H9 (cell line): ENCODE measurements around the gene GPR107. TPM values are rescaled to one million over a fixed set of nuclear protein-coding genes. Genes with fewer than 3 reads are reported as not detected.

Experiments used
- DNase-seq: peaks from one replicate; pipeline ENCODE4 v3.0.0-alpha.2; 2017
- H2AFZ ChIP-seq: one replicate; pipeline ENCODE4 v1.6.1; 2013; ENCODE audit warnings: mild to moderate bottlenecking, low read length, control low read depth, moderate library complexity
- H2AK5ac ChIP-seq: 2 replicates; pipeline ENCODE4 v1.6.1; 2013; ENCODE audit warnings: low read length, control low read depth, mixed read lengths; ENCODE audit not compliant: insufficient read length
- H2BK120ac ChIP-seq: one replicate; pipeline ENCODE4 v1.6.1; 2013; ENCODE audit warnings: low read depth, mild to moderate bottlenecking, low read length, control low read depth, inconsistent platforms; ENCODE audit not compliant: poor library complexity, severe bottlenecking
- H2BK12ac ChIP-seq: 2 replicates; pipeline ENCODE4 v1.6.1; 2013; ENCODE audit warnings: low read length, control low read depth, mixed read lengths, low read depth; ENCODE audit not compliant: insufficient read length
- H2BK15ac ChIP-seq: 2 replicates; pipeline ENCODE4 v1.6.1; 2013; ENCODE audit warnings: low read depth, low read length, control low read depth
- H2BK20ac ChIP-seq: one replicate; pipeline ENCODE4 v1.6.1; 2013; ENCODE audit warnings: low read depth, mild to moderate bottlenecking, low read length, control low read depth, inconsistent platforms; ENCODE audit not compliant: poor library complexity, severe bottlenecking
- H2BK5ac ChIP-seq: 2 replicates; pipeline ENCODE4 v1.6.1; 2013; ENCODE audit warnings: low read length, control low read depth, mixed read lengths; ENCODE audit not compliant: insufficient read length
- H3K14ac ChIP-seq: 2 replicates; pipeline ENCODE4 v1.6.1; 2013; ENCODE audit warnings: low read length, control low read depth; ENCODE audit not compliant: insufficient read depth
- H3K18ac ChIP-seq: 2 replicates; pipeline ENCODE4 v1.6.1; 2013; ENCODE audit warnings: low read depth, mild to moderate bottlenecking, mixed read lengths, low read length, control low read depth; ENCODE audit not compliant: insufficient read length
- H3K23ac ChIP-seq: 2 replicates; pipeline ENCODE4 v1.6.1; 2013; ENCODE audit warnings: low read length, control low read depth, mixed read lengths, low read depth; ENCODE audit not compliant: insufficient read length
- H3K23me2 ChIP-seq: 2 replicates; pipeline ENCODE4 v1.6.1; 2013; ENCODE audit warnings: low read depth, mild to moderate bottlenecking, mixed read lengths, low read length, control low read depth; ENCODE audit not compliant: insufficient read length, poor library complexity, severe bottlenecking
- H3K27ac ChIP-seq: 2 replicates; pipeline ENCODE4 v1.5.1; 2013; ENCODE audit warnings: low read length, control low read depth, mixed read lengths, low read depth; ENCODE audit not compliant: insufficient read length
- H3K27me3 ChIP-seq: 2 replicates; pipeline ENCODE4 v1.6.1; 2013; ENCODE audit warnings: low read length, control low read depth, inconsistent platforms; ENCODE audit not compliant: insufficient read depth
- H3K4ac ChIP-seq: 2 replicates; pipeline ENCODE4 v1.6.1; 2013; ENCODE audit warnings: low read depth, mild to moderate bottlenecking, control low read depth, inconsistent platforms, low read length, moderate library complexity
- H3K4me1 ChIP-seq: 2 replicates; pipeline ENCODE4 v1.6.1; 2013; ENCODE audit warnings: low read length, control low read depth, inconsistent platforms; ENCODE audit not compliant: insufficient read depth
- H3K4me2 ChIP-seq: 2 replicates; pipeline ENCODE4 v1.6.1; 2013; ENCODE audit warnings: low read length, control low read depth, mixed read lengths; ENCODE audit not compliant: insufficient read length, insufficient read depth
- H3K56ac ChIP-seq: 2 replicates; pipeline ENCODE4 v1.6.1; 2013; ENCODE audit warnings: low read depth, mild to moderate bottlenecking, mixed read lengths, low read length, control low read depth; ENCODE audit not compliant: insufficient read length
- H3K79me1 ChIP-seq: 2 replicates; pipeline ENCODE4 v1.6.1; 2013; ENCODE audit warnings: low read depth, mild to moderate bottlenecking, moderate library complexity, low read length, control low read depth, inconsistent platforms; ENCODE audit not compliant: insufficient read depth, poor library complexity, severe bottlenecking
- H3K79me2 ChIP-seq: 2 replicates; pipeline ENCODE4 v1.6.1; 2013; ENCODE audit warnings: low read length, control low read depth, inconsistent platforms; ENCODE audit not compliant: insufficient read depth
- H3K9ac ChIP-seq: 2 replicates; pipeline ENCODE4 v1.6.1; 2013; ENCODE audit warnings: low read length, control low read depth, mixed read lengths; ENCODE audit not compliant: insufficient read length; ENCODE audit errors: extremely low read depth
- H3K9me3 ChIP-seq: one replicate; pipeline ENCODE4 v1.6.1; 2013; ENCODE audit warnings: low read depth, low read length, inconsistent platforms; ENCODE audit not compliant: control insufficient read depth
- H3T11ph ChIP-seq: one replicate; pipeline ENCODE4 v1.6.1; 2013; ENCODE audit warnings: mild to moderate bottlenecking, low read length, control low read depth, inconsistent platforms
- H4K20me1 ChIP-seq: one replicate; pipeline ENCODE4 v1.6.1; 2013; ENCODE audit not compliant: control insufficient read depth, insufficient read length, insufficient read depth
- H4K5ac ChIP-seq: 2 replicates; pipeline ENCODE4 v1.6.1; 2013; ENCODE audit warnings: low read depth, mild to moderate bottlenecking, mixed read lengths, low read length, control low read depth; ENCODE audit not compliant: insufficient read length
- H4K8ac ChIP-seq: replicated peaks from 2 replicates; pipeline ENCODE4 v1.6.1; 2013; ENCODE audit warnings: low read length, control low read depth, mixed read lengths, low read depth; ENCODE audit not compliant: insufficient read length
- H4K91ac ChIP-seq: 2 replicates; pipeline ENCODE4 v1.6.1; 2013; ENCODE audit warnings: low read depth, mild to moderate bottlenecking, moderate library complexity, mixed read lengths, low read length, control low read depth; ENCODE audit not compliant: insufficient read length
- H3K27ac Mint-ChIP-seq, 3 experiments: 2 replicates in 2 of 3; 3 replicates in 1 of 3; pipeline ENCODE4 v1.8.0; 2020 to 2021; ENCODE audit warnings: mixed read lengths in 3 of 3, mild to moderate bottlenecking in 1 of 3, moderate library complexity in 1 of 3
- H3K27me3 Mint-ChIP-seq: 2 replicates; pipeline ENCODE4 v1.8.0; 2021; ENCODE audit warnings: low read depth, mild to moderate bottlenecking, moderate library complexity, mixed read lengths
- H3K36me3 Mint-ChIP-seq, 3 experiments: 2 replicates in 2 of 3; 3 replicates in 1 of 3; pipeline ENCODE4 v1.8.0; 2020 to 2021; ENCODE audit warnings: low read depth in 3 of 3, mixed read lengths in 3 of 3; ENCODE audit not compliant: insufficient read depth in 1 of 3
- H3K4me1 Mint-ChIP-seq, 2 experiments: 2 replicates each; pipeline ENCODE4 v1.8.0; 2020; ENCODE audit warnings: mixed read lengths in 2 of 2
- H3K4me3 Mint-ChIP-seq, 2 experiments: 2 replicates in 1 of 2; 3 replicates in 1 of 2; pipeline ENCODE4 v1.8.0; 2020 to 2021; ENCODE audit warnings: mild to moderate bottlenecking in 2 of 2, mixed read lengths in 2 of 2, moderate library complexity in 1 of 2
- H3K9me3 Mint-ChIP-seq, 2 experiments: 2 replicates in 1 of 2; 3 replicates in 1 of 2; pipeline ENCODE4 v1.8.0; 2020; ENCODE audit warnings: mild to moderate bottlenecking in 2 of 2, mixed read lengths in 2 of 2, moderate library complexity in 1 of 2
- WGBS: extraction: QIAGEN DNeasy Blood & Tissue Kit; methylation state at CpG from one replicate; pipeline ENCODE4 v1.1.7; 2013; ENCODE audit warnings: missing lambda C conversion rate, low lambda C conversion rate, mixed read lengths; ENCODE audit not compliant: insufficient read length; ENCODE audit errors: extremely low coverage; 5-methylcytosine and 5-hydroxymethylcytosine counted together
- total RNA-seq: library from RNA; stranded (reverse); gene quantifications from 2 replicates; pipeline ENCODE4 v1.2.1, GENCODE V29; 2021
- TF ChIP-seq, protein P1 (sequence below): fragments of 200-600 bp; sonication (generic); conservative IDR thresholded peaks from 3 replicates; pipeline ENCODE4 v1.8.0; 2021; ENCODE audit warnings: antibody characterized with exemption, mild to moderate bottlenecking

Gene GPR107
- total RNA-seq, 1 experiment from 2014 or later: 38.0 TPM

DNA sequence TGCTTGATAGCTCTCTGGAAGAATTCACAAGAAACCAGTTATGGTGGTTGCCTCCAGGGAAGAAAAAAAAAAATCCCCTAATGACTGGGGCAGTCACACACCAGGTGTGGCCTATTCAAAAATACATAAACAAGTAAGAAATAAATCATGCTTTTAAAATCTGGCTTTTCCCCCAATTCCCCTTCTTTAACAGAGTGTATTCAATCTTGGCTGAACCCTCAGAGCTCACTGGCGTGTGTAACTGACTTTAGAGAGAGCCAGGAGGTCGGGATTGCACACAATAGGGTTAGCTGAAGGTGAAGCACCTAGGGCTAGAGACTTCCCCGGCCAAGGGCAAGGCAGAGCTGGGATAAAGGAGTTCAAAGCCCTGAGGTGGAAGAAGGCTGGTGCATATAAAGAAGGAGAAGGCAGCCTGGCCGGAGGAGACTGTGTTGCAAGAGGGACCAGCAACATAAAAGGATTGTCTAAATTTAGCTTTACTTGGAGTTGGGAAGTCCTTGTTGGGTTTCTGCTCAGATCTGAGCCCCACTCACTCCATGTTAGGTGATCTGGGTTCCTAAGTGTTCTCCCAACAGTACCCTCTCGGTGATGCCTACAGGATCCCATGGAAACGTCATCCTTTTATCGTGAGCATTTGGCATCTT is 30.4 kb upstream of the GPR107 start:
- Histone ChIP-seq H3K4me1 (no peaks in the 10 kb centered on the region; the same call in 1 of the 2 replicates), H4K20me1 (no peaks in the 10 kb centered on the region)

More for the DNA sequence above, 30.4 kb upstream of the GPR107 start:
- Histone ChIP-seq H3T11ph (no peak overlapping the region), H3K79me2 (no peaks in the 10 kb centered on the region; the same call in 1 of the 2 replicates), H3K23ac (no peak overlapping the region), H2BK20ac (no peak overlapping the region), H2BK120ac (no peak overlapping the region), H3K27me3 (no peaks in the 10 kb centered on the region), H2BK15ac (no peak overlapping the region), H4K5ac (no peak overlapping the region), H3K4ac (no peak overlapping the region), H2BK5ac (no peak overlapping the region), H3K79me1 (no peaks in the 10 kb centered on the region), H2AK5ac (no peak overlapping the region), H3K18ac (no peak overlapping the region), H4K91ac (no peak overlapping the region), H3K23me2 (no peaks in the 10 kb centered on the region), H3K14ac (no peak overlapping the region), H4K8ac (no peak overlapping the region), H3K27ac (no peak overlapping the region), H3K9ac (no peak overlapping the region), H3K4me2 (no peak overlapping the region), H3K9me3 (no peaks in the 10 kb centered on the region), H2AFZ (no peak overlapping the region), H2BK12ac (no peak overlapping the region), H3K56ac (no peak overlapping the region)
- Mint-ChIP-seq H3K27me3 (no peaks in the 10 kb centered on the region), H3K9me3 (no peaks in the 10 kb centered on the region), H3K4me1 (peaks cover 3 to 8% of the 10 kb centered on the region in 2 experiments; a peak in 2 of 4 replicates), H3K27ac (peak overlapping the region in 2 of 3 experiments; percentile 58 to 61; a peak in 4 of 7 replicates), H3K4me3 (no peak overlapping the region), H3K36me3 (no peaks in the 10 kb centered on the region; a peak in 1 of 7 replicates)
- no CpG with 5 or more reads among the region's 7 CpGs for WGBS
- TF ChIP-seq, protein P1, sequence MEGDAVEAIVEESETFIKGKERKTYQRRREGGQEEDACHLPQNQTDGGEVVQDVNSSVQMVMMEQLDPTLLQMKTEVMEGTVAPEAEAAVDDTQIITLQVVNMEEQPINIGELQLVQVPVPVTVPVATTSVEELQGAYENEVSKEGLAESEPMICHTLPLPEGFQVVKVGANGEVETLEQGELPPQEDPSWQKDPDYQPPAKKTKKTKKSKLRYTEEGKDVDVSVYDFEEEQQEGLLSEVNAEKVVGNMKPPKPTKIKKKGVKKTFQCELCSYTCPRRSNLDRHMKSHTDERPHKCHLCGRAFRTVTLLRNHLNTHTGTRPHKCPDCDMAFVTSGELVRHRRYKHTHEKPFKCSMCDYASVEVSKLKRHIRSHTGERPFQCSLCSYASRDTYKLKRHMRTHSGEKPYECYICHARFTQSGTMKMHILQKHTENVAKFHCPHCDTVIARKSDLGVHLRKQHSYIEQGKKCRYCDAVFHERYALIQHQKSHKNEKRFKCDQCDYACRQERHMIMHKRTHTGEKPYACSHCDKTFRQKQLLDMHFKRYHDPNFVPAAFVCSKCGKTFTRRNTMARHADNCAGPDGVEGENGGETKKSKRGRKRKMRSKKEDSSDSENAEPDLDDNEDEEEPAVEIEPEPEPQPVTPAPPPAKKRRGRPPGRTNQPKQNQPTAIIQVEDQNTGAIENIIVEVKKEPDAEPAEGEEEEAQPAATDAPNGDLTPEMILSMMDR: no peak
- no peak for DNase-seq
